Subcutaneous abdominal adipose tissue (tissue), 5 donors: Measurements from ENCODE around the gene SMIM35.

Source experiments
- H3K27ac ChIP-seq: one replicate; pipeline ENCODE4 v1.7.0; 2013; ENCODE audit warnings: low read depth, mild to moderate bottlenecking, inconsistent platforms, low read length, moderate library complexity
- H3K27me3 ChIP-seq, 5 donors: one replicate each; pipeline ENCODE4 v1.7.0; 2013; ENCODE audit warnings: low read length in 5 of 5, inconsistent platforms in 1 of 5; ENCODE audit not compliant: control insufficient read depth in 5 of 5, insufficient read depth in 4 of 5
- H3K36me3 ChIP-seq, 5 donors: one replicate each; pipeline ENCODE4 v1.7.0; 2013; ENCODE audit warnings: low read length in 5 of 5; ENCODE audit not compliant: control insufficient read depth in 5 of 5, insufficient read depth in 5 of 5
- H3K4me1 ChIP-seq, 5 donors: one replicate each; pipeline ENCODE4 v1.7.0; 2013; ENCODE audit warnings: low read length in 5 of 5, mild to moderate bottlenecking in 3 of 5, moderate library complexity in 1 of 5; ENCODE audit not compliant: control insufficient read depth in 5 of 5, insufficient read depth in 5 of 5
- H3K4me3 ChIP-seq, 5 donors: one replicate each; pipeline ENCODE4 v1.7.0; 2013; ENCODE audit warnings: low read length in 5 of 5, low read depth in 1 of 5
- H3K9ac ChIP-seq, 5 donors: one replicate each; pipeline ENCODE4 v1.7.0; 2013; ENCODE audit warnings: low read length in 5 of 5, mild to moderate bottlenecking in 4 of 5, moderate library complexity in 3 of 5
- H3K9me3 ChIP-seq, 5 donors: one replicate each; pipeline ENCODE4 v1.7.0; 2013; ENCODE audit warnings: low read length in 5 of 5; ENCODE audit not compliant: control insufficient read depth in 5 of 5
- donor health status: healthy.
- donor health status: healthy.
- donor health status: healthy.
- donor health status: healthy.
- donor health status: healthy.

The SMIM35 gene

DNA sequence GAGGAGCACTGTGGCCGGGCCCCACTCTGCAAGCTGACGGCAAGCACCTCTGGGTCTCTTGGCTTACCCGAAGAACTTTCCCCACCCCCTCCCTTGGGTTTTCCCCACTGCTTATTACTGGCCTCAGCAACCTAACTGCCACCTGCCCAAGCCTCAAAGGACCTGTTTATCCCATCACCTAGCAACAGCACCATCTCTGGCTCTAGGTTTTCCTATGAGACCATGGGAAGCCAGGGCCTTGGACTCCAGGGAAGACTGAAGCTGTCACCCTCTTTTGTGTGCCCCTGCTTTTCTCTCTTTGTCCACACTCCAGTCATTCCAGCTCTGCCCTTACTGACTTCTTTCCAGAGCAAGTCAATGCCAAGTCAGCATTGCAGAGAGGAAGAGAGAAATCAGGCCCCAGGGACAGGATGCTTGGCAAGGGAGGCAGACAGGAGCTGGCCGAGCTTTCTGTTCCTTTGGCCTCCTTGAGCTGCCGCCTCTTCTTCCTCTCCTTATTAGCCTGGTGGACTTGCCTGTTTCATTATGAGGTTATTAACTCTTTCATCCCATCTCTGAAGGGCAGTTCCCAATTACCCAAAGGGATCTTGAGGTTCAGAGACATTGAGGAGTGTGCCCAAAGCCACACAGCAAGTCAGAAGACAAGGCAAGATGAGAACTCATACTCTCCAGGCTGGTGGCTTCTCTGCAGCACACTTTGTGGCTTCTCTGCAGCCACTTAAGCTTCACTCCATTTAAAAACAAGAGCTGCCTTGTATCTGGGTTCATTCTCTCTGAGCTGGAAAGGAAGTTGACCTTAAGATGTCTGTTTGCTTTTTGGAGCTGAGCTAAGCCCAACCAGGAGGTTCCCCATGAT is at the start of gene SMIM35:
SMIM35 (minus strand) TSS at position 51 of the 856 bp plus-strand sequence. CDS start 206 bp downstream, outside the sequence.
- Histone ChIP-seq H3K9ac (no peak within 1 kb of the TSS), H3K4me1 (peaks cover 4 to 42% (median 28%) of the 10 kb centered on the region in 5 donors), H3K4me3 (no peak within 1 kb of the TSS), H3K27ac (no peak within 1 kb of the TSS), H3K27me3 (peaks cover 0 to 5% (median 0%) of the 10 kb centered on the region in 5 donors), H3K36me3 (no peaks in the 10 kb centered on the region), H3K9me3 (peaks cover 0 to 9% (median 0%) of the 10 kb centered on the region in 5 donors)

DNA sequence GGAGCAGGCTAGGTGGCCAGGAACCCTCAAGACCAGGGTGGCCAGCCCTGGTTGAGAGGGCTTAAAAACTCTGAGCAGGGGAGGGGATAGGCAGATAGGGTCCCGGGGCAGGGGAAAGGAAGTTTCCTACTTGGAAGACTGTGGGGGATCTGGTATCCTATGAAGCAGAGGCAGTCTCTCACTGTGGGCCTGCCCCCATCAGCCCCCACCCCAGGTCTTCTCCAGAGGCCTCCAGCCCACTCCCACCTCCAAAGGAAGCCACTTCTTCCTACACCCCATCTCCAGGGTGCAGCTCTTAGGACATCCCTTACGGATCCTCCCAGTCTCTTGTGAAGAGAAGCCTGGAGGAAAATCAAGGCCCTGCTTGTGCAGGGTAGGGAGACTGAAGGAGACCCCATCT is 49.6 kb upstream of the SMIM35 start:
- H3K4me1 ChIP-seq, result no peaks in the 10 kb centered on the region
- H3K27me3 ChIP-seq, result peaks cover 0 to 24% (median 12%) of the 10 kb centered on the region in 5 donors
- no peaks in the 10 kb centered on the region for H3K36me3 ChIP-seq
- no peak overlapping the region for H3K9ac ChIP-seq
- no peak overlapping the region for H3K4me3 ChIP-seq
- no peaks in the 10 kb centered on the region for H3K9me3 ChIP-seq
- no peak overlapping the region for H3K27ac ChIP-seq

DNA sequence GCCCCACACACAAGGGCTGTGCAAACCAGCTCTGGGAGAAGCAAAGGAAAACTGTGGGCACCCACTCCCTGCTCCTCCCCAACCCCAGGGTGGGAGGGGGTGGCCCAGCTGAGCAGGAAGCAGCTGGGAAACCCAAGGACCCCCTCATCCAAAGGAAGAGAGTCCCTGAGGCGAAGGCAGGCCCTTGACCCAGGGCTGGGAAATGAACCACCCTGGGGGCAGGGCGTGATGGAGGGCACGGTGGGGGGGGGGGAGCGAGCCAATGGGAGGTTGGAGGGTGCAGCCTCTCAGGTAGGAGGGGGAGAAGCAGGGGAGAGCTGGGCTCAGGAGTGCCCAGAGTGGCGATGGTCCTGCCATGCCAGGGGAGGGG is 49.0 kb upstream of the SMIM35 start:
- Histone ChIP-seq H3K27me3 (peaks cover 0 to 24% (median 8%) of the 10 kb centered on the region in 5 donors), H3K4me1 (no peaks in the 10 kb centered on the region), H3K4me3 (no peak overlapping the region), H3K9ac (no peak overlapping the region), H3K27ac (no peak overlapping the region), H3K9me3 (no peaks in the 10 kb centered on the region), H3K36me3 (no peaks in the 10 kb centered on the region)

DNA sequence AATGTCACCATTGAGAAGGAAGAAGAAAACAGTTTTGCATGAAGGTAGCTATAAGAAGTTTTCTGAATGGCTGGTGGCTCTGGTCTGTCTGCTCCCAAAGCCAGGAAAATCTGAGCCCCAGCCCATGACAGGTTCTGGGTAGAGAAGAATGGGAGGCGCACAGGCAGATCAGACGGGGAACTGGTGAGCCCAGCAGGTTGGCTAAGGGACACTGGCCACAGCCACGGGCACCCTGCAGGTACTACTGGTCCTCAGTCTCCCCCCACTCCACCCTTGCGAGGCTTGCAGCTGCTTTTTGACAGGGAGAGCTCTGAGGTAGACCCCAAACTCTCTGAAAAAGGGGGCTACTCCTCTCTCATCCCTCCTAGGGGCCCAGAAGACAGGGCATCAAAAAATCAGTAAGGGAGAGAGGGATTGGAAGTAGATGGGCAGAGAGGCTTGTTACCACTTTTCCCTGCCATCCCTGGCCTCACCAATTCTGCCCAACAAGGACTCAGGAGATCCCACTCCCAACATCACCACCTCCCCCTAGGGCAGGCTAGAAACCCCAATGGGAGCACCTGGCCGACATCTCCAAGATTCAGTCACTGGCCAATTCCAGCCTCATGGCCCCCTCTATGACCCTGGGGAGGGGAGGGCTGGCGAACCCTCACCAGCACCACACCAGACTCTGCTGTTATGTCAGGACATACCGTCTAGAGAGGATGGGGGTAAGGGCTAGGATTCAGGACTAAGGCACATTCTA is 48.5 kb upstream of the SMIM35 start:
- no peak overlapping the region for H3K9ac ChIP-seq
- peaks cover 0 to 22% (median 8%) of the 10 kb centered on the region in 5 donors for H3K27me3 ChIP-seq
- no peak overlapping the region for H3K4me3 ChIP-seq
- no peak overlapping the region for H3K27ac ChIP-seq
- H3K4me1 ChIP-seq, result no peaks in the 10 kb centered on the region
- no peaks in the 10 kb centered on the region for H3K36me3 ChIP-seq
- no peaks in the 10 kb centered on the region for H3K9me3 ChIP-seq

DNA sequence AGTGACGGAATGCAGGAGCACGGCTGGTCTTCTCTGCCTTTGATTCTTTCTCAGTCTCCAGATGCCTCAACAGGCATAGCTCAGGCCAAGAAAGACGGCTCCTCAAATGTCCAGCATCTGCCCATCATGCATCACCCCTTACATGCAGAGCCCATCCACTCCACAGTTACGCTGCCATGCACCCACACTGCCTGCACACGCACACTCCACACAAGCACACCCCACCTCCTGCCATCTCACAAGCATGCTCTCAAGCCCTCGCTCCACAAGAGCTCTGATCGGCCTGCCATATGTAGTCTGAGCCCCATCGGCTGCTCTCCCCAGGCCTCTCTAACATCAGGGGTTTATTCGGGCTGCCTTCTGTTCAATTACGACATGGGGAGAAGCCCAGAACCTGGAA is 47.1 kb upstream of the SMIM35 start:
- H3K9me3 ChIP-seq, result no peaks in the 10 kb centered on the region
- H3K9ac ChIP-seq, result no peak overlapping the region
- no peaks in the 10 kb centered on the region for H3K36me3 ChIP-seq
- no peak overlapping the region for H3K4me3 ChIP-seq
- H3K27ac ChIP-seq, result no peak overlapping the region
- H3K27me3 ChIP-seq, result peaks cover 0 to 19% (median 6%) of the 10 kb centered on the region in 5 donors
- peaks cover 0 to 9% (median 0%) of the 10 kb centered on the region in 5 donors for H3K4me1 ChIP-seq

DNA sequence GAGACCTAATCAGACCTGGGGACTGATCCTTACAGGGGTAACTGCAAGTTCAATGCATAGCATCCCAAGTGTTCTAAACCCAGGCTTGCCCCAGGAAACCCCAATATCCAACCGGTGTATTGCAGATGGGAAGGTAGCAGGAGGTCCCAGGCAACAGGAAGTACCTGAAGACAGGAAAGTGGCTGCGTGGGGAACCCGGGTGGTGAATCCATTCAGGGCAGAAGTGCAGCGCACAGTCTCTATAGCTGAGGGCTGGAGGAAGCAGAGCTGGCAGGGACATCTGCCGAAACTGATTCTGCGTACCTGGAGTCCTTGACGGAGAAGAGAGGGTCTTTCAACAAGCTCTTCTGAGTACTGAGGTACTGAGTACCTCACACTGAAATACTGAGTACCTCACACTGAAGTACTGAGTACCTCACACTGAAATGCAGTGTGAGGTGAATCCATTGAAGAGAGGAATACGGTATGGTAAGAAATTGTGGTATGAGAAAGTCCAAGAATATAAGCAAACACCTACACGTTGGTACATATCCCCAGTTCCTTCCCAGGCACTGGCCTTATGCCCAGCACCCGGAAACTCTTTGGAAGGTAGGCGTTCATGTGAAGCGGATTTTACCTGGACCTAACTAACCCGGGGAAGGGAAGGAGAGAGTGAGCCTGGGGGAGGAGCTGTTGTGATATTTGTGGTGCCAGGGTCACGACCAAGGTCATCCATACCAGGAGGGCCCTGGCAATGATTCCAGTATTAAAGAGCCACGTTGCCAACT is 45.8 kb upstream of the SMIM35 start:
- Histone ChIP-seq H3K27me3 (peaks cover 0 to 19% (median 6%) of the 10 kb centered on the region in 5 donors), H3K36me3 (no peaks in the 10 kb centered on the region), H3K9me3 (no peaks in the 10 kb centered on the region), H3K27ac (no peak overlapping the region), H3K4me1 (peaks cover 0 to 11% (median 0%) of the 10 kb centered on the region in 5 donors), H3K9ac (no peak overlapping the region), H3K4me3 (no peak overlapping the region)

DNA sequence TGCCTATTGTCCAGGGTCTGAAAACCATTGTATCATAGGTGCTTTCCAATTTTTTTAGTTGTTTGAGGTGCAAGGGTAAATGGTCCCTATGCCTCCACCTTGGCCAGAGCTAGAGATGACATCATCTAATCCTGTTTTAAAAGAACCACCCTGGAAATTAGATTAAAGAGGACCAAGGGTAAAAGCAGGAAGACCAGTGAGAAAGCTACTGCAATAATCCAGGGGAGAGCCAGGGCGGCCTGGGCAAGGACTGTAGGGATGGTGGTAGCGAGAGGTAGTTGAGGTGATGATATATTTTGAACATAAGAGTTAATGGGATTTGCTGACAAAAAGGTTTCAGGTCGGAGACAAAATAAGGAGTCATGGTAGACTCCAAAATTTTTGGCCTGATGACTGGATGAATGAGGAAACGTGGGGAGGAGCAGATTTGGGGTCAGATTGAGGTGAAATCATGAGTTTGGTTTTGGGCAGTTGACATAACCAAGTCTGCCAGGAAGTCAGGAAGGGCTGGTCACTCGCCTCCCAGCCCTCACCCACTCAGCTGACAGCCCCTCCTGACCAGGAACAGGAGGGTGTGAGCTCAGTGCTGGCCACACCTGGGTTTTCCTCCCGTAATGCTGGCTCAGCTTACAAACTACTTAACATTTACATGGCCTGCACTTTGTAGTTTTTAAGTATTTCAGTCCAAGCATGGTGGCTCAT is 42.9 kb upstream of the SMIM35 start:
- peaks cover 0 to 4% (median 2%) of the 10 kb centered on the region in 5 donors for H3K27me3 ChIP-seq
- peaks cover 0 to 17% (median 0%) of the 10 kb centered on the region in 5 donors for H3K4me1 ChIP-seq
- H3K27ac ChIP-seq, result no peak overlapping the region
- H3K36me3 ChIP-seq, result no peaks in the 10 kb centered on the region
- H3K9ac ChIP-seq, result no peak overlapping the region
- no peak overlapping the region for H3K4me3 ChIP-seq
- no peaks in the 10 kb centered on the region for H3K9me3 ChIP-seq

DNA sequence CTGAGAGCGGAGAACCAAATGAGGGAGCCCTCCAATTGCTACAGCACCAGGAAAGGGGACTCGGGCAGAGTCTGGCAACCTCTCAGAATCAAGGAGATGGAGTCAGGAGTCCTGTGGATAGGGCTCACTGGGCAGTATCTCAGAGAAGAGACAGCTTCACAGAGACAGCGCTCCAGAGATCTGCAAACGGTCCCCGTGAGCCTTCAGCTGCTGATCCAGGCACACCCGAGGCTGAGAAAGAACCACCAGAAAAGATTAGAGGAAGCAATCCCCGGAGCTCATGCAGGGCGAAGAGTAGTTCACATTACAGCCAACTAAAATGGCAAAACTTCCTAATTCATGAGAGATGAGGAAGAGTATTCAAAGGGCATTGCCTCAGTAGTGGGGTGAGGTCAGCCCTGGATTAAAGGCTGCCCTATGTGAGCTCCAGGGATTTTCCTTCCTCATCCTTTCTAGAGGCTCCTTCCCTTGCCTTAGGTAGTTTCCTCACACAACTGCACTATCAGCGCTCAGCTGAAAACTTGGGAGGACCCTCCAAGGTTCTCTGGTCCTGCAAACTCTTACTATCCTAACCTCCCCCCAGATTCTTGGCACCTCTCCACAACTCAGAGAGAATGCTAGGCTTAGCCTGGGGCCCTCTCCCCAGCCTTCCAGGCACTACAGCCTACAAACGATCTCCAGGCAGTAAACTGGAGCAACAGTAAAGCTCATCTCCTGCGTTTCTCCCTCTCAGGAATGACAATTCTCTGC is 42.1 kb upstream of the SMIM35 start:
- Histone ChIP-seq H3K27ac (no peak overlapping the region), H3K9me3 (no peaks in the 10 kb centered on the region), H3K36me3 (no peaks in the 10 kb centered on the region), H3K27me3 (peaks cover 0 to 3% (median 2%) of the 10 kb centered on the region in 5 donors), H3K4me3 (no peak overlapping the region), H3K4me1 (peaks cover 0 to 17% (median 0%) of the 10 kb centered on the region in 5 donors), H3K9ac (no peak overlapping the region)

DNA sequence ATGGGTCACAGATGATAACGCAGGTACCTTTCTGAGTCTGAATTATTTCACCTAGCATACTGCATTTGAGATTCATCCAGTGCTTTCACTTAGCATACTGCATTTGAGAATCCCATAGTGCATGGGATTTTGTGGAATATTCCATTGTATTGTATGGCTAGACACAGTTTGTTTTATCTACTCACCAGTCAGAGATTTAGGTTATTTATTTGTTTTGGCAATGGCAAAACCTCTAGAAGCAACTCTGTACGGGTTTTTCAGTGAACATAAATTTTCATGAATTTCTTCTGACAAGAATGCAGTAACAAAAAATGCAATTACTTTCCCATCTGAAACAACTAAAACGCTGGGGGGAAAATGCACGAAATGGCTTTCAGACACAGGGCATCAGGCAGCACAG is 41.5 kb upstream of the SMIM35 start:
- no peak overlapping the region for H3K4me3 ChIP-seq
- no peaks in the 10 kb centered on the region for H3K36me3 ChIP-seq
- H3K9me3 ChIP-seq, result no peaks in the 10 kb centered on the region
- peaks cover 0 to 3% (median 0%) of the 10 kb centered on the region in 5 donors for H3K27me3 ChIP-seq
- H3K27ac ChIP-seq, result no peak overlapping the region
- H3K9ac ChIP-seq, result no peak overlapping the region
- H3K4me1 ChIP-seq, result peaks cover 0 to 17% (median 0%) of the 10 kb centered on the region in 5 donors
